RWPE2 (cell line): ENCODE results near the gene ASIC2.
A peak's percentile ranks its signal among the peaks of the same experiment; 100 is the strongest.

Experiments
- ATAC-seq: fragments of 200-7000 bp; cut with Tn5 transposase; 3 replicates; pipeline ENCODE4 v1.9.1; 2021; ENCODE audit warnings: low read depth
- DNase-seq: peaks from one replicate; pipeline ENCODE4 v3.0.0-alpha.2; 2020; ENCODE audit warnings: low spot score
- H3K27ac ChIP-seq: fragments of 450-650 bp; 2 replicates; pipeline ENCODE4 v1.5.1; 2017; ENCODE audit warnings: mild to moderate bottlenecking; ENCODE audit not compliant: poor library complexity, severe bottlenecking
- H3K27me3 ChIP-seq: fragments of 250-450 bp; sonication (Bioruptor Pico); 2 replicates; pipeline ENCODE4 v1.5.1; 2021; ENCODE audit warnings: mild to moderate bottlenecking, moderate library complexity; ENCODE audit not compliant: insufficient read depth, poor library complexity, severe bottlenecking
- H3K36me3 ChIP-seq: fragments of 250-450 bp; sonication (Bioruptor Pico); 2 replicates; pipeline ENCODE4 v1.5.1; 2020; ENCODE audit warnings: low read depth, mild to moderate bottlenecking, moderate library complexity
- H3K4me1 ChIP-seq: fragments of 250-450 bp; sonication (Bioruptor Pico); 2 replicates; pipeline ENCODE4 v1.5.1; 2021; ENCODE audit warnings: mild to moderate bottlenecking, moderate library complexity; ENCODE audit not compliant: insufficient read depth, poor library complexity, severe bottlenecking
- H3K4me3 ChIP-seq: fragments of 250-450 bp; sonication (Bioruptor Pico); 2 replicates; pipeline ENCODE4 v1.5.1; 2021; ENCODE audit warnings: mild to moderate bottlenecking, moderate library complexity; ENCODE audit not compliant: severe bottlenecking
- H3K9me3 ChIP-seq: fragments of 250-450 bp; sonication (Bioruptor Pico); 2 replicates; pipeline ENCODE4 v1.5.1; 2021; ENCODE audit warnings: mild to moderate bottlenecking, moderate library complexity; ENCODE audit not compliant: severe bottlenecking
- CTCF ChIP-seq: fragments of 450-650 bp; IDR thresholded peaks from one replicate; pipeline ENCODE4 v1.5.1; 2017; ENCODE audit warnings: mild to moderate bottlenecking, moderate library complexity; ENCODE audit not compliant: poor library complexity, severe bottlenecking

ASIC2 gene

GRCh38 chr17:33142705-33143299 is 150.3 kb downstream of the ASIC2 start:
- ATAC-seq, result 0 out of 3 replicates have a peak, but pooled peaks have one; percentile 29
- H3K4me3 ChIP-seq, result no peak overlapping the region
- no peaks in the 10 kb centered on the region for H3K27me3 ChIP-seq
- no peak for DNase-seq
- H3K27ac ChIP-seq, result no peak overlapping the region
- TF ChIP-seq CTCF, result no peak
- H3K9me3 ChIP-seq, result no peaks in the 10 kb centered on the region
- no peaks in the 10 kb centered on the region for H3K4me1 ChIP-seq
- H3K36me3 ChIP-seq, result no peaks in the 10 kb centered on the region

GRCh38 chr17:33140413-33141099 is 152.5 kb downstream of the ASIC2 start:
- no peak overlapping the region for H3K4me3 ChIP-seq
- H3K27me3 ChIP-seq, result no peaks in the 10 kb centered on the region
- H3K36me3 ChIP-seq, result no peaks in the 10 kb centered on the region
- no peak for TF ChIP-seq CTCF
- no peaks in the 10 kb centered on the region for H3K9me3 ChIP-seq
- H3K4me1 ChIP-seq, result no peaks in the 10 kb centered on the region
- DNase-seq (no peak), ATAC-seq (no peak)
- no peak overlapping the region for H3K27ac ChIP-seq

GRCh38 chr17:33138627-33139026 is 154.5 kb downstream of the ASIC2 start:
- Histone ChIP-seq H3K4me3 (no peak overlapping the region), H3K27me3 (no peaks in the 10 kb centered on the region), H3K36me3 (no peaks in the 10 kb centered on the region), H3K4me1 (no peaks in the 10 kb centered on the region), H3K27ac (no peak overlapping the region), H3K9me3 (no peaks in the 10 kb centered on the region)
- no peak for ATAC-seq
- DNase-seq, result no peak
- TF ChIP-seq CTCF, result no peak

- Histone ChIP-seq H3K9me3 (no peaks in the 10 kb centered on the region), H3K27me3 (no peaks in the 10 kb centered on the region), H3K36me3 (no peaks in the 10 kb centered on the region), H3K4me1 (no peaks in the 10 kb centered on the region), H3K27ac (no peak overlapping the region), H3K4me3 (no peak overlapping the region)
- DNase-seq (no peak), ATAC-seq (no peak)
- TF ChIP-seq CTCF, result no peak
Observed at GRCh38 chr17:33137426-33137825, 155.7 kb downstream of the ASIC2 start.

GRCh38 chr17:33135691-33136090 is 157.4 kb downstream of the ASIC2 start:
- TF ChIP-seq CTCF, result no peak
- no peak overlapping the region for H3K27ac ChIP-seq
- ATAC-seq (no peak), DNase-seq (no peak)
- H3K4me1 ChIP-seq, result no peaks in the 10 kb centered on the region
- no peaks in the 10 kb centered on the region for H3K27me3 ChIP-seq
- H3K36me3 ChIP-seq, result no peaks in the 10 kb centered on the region
- no peak overlapping the region for H3K4me3 ChIP-seq
- no peaks in the 10 kb centered on the region for H3K9me3 ChIP-seq
